GM18517 (cell line): Measurements from ENCODE around the gene LRRC73.

ENCODE experiments used
- ATAC-seq: cut with Tn5 transposase; IDR thresholded peaks from one replicate; pipeline ENCODE4 v1.9.1; 2021; ENCODE audit warnings: mild to moderate bottlenecking, moderate library complexity; ENCODE audit not compliant: unreplicated experiment

Gene LRRC73

GRCh38 chr6:43493833-43494232 lies 16.3 kb downstream of the LRRC73 start:
- no peak for ATAC-seq

DNA sequence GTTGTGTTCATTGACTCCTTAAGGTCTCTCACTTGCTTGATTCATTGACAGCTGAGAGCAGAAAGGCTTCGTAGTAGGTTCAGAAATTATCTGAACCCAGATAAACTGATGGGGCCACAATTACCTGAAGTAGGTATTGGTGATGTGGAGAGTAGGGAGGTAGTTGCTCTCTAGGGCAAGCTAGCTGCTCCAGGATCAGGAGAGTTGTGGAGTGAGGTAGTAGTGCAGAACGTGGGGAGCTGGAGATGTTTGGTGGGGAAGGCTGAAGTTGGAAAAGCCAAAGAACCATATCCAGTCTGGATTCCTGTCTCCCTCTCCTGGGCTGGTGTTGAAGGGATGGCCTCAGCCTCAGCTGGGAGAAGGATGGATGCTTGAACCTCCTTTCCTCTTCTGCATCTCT lies 16.9 kb downstream of the LRRC73 start:
- ATAC-seq: no peak

DNA sequence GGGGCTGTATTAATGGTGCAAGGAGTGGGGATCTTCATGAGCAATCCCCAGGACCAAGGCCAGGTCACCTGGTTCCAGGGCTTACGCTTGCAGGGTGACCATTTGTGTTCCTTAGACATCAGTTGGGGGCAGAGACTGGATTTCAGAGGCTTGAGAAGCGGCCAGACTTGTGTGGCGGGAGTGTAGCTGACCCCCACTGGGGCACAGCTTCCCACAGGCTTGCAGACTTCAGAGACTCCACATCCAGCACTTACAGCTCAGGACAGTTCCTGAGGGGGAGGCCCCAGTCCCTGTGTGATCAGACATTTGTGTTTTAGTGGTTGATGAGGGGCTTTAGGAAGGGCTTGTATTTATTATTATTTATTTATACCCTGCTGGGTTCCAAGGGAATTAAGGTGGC lies 17.5 kb downstream of the LRRC73 start:
- no peak for ATAC-seq

DNA sequence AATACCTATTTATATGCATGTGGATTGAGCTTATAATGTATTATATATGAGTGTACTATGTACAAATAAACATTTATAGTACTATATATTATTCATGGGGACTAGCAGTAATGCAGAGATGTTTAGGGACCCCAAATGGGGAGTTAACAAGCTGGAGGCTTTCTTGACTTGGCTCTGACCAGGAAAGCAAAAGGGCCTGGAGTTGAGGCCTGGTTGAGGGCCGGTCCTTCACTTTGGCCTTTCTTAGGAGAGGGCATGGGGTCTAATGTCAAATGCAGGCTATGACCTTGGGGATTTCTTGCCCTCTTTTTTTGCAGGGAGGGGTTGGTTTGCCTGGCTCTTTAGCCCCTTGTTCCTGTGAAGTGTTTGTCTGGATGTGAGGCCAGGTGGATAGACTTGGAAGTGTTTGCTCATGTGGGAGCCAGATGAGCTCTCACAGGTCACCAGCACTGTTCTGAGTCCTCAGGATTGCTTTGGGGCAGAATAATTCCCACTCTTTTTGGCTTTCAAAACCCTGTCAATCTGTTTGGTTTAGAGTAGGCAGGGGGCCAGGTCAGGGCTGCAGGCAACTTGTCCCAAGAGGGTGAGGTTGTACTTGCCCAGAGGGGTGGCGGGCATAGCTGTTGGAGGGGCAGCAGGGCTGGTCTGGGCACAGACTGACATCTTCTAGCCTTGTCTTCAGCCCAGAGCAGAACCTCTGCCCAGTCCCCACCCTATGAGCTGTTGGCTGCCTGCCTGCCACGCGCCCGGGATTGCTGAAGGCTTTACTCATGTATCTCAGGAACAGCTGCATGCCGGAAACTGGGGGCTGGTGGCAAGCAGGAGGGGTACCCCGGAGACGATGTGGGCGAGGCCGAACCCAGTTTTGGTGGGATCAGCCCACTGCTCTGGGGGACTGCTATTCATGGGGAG lies 18.1 kb downstream of the LRRC73 start:
- no peak for ATAC-seq

GRCh38 chr6:43490523-43490939 lies 19.6 kb downstream of the LRRC73 start:
- ATAC-seq: no peak

- ATAC-seq: no peak
These were observed 20.7 kb downstream of the LRRC73 start for GRCh38 chr6:43489277-43490072.

- ATAC-seq: no peak
These were observed 21.4 kb downstream of the LRRC73 start for GRCh38 chr6:43488667-43489276.

DNA sequence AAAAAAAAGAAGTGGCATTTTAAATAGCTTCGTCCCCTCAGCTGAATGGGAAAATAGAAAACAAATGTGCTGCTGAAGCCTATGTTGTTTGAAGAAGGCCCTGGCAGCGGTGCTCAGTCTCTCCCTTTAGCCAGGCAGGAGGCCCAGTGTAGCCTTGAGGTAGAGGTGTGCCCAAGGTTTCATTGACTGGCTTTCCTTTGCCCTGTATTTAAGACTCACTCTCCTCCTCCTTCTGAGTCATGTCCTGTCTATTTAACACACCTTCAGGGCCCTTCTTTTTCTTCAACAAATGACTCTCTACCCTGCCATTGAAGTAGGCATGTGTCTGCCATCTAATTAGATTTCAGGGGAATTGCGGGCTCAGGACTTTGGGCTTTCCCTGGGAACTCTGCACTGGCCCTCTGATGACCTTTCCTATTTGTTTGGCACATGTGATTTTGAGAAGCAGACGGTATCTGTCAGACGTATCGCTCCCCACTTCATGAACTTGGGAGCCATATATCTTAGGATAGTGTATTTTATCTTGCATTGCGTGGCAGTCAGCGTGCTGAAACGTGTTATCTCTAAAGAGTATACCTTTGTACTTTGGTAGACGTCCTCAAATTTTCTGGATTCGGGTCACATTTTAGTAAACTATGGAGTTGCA lies 28.4 kb downstream of the LRRC73 start:
- no peak for ATAC-seq

GRCh38 chr6:43481075-43481474 lies 29.1 kb downstream of the LRRC73 start:
- no peak for ATAC-seq

GRCh38 chr6:43478008-43478372 lies 32.2 kb downstream of the LRRC73 start:
- no peak for ATAC-seq

DNA sequence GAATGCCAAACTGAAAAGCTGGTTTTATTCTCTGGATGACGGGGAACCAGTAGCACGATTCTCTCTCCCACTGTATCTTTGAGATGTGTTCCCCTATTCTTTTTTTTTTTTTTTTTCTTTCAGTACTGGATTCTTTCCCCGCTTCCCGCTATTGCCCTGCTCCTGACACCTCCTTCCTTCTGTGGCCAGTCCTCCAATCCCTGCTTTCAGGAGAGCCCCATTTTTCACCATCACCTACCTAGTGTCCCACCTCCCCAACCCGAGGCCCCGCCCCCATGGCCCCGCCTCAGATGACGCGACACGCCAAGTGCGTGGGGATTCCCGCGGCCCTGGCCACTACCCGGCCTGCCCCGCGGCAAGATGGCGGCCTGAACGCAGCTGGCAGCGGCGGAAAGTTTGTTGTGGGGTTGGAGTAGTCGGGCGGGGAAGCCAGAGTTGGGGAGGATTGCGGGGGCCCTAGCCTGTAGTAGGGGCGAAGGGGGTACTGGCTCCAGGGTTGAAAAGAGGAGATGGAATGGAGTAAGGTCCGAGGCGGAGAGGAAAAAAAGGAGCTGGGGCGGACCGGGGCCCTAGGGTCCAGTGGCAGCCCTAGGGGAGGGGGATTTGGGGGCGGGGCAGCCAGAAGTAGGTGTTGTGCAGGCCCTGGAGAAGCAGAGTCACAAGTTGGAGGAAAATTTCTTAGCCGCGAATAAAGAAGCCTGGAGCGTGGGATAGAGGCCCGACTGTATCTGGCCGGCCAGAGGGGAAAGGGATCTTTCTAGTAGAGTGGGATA lies 32.7 kb downstream of the LRRC73 start, which contains the start of gene TJAP1:
TJAP1 (plus strand) TSS at position 336 of the 773 bp plus-strand sequence. CDS start 21,432 bp downstream, outside the sequence.
- ATAC-seq: no peak

DNA sequence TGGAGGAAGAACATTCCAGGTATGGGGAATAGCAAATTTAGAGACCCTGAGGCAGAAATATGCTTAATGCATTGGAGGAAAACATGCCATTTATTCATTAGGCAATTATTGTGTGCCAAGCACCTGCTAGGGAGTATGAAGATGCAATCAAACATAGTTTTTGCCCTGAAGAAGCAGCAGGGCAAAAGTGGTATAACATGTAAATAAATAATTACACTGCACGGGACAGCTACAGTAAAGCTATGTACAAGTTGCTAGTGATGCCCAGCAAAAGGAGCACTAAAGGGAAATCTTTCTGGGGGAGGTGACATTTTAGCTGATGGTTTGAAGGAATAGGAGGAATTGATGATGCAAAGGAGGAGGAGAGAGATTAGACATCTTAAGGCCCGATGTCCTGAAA lies 33.4 kb downstream of the LRRC73 start:
- no peak for ATAC-seq

DNA sequence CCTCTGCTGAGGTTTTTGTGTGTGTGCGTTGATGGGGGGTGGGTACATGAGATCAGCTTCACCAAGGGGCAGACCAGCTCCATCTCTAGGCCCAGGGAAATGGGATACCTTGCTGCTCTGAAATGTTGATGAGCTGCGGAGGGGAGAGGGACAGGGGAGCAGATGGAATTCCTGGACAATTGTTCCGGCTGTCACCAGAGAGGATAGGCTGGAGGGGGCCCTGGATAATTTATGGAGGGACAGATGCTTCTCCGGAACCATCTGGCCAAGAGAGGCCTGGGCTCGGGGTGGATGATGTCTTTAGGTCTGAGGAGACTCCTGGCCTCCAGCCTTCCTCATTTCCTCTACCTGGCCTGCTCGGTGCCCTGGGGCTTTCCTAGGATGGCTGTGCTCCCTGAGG lies 34.6 kb downstream of the LRRC73 start:
- ATAC-seq: no peak

DNA sequence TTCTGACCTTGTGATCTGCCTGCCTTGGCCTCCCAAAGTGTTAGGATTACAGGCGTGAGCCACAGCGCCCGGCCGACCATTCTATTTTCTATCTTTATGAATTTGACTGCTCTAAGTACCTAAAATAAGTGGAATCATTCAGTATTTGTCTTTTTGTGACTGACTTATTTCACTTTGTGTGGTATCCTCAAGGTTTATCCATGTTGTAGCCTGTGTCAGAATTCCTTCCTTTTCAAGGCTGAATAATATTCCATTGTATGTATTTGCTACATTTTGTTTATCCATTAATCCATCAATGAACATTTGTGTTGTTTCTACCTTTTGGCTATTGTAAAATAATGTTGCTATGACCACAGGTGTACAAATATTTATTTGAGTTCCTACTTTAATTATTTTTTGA lies 37.6 kb downstream of the LRRC73 start:
- ATAC-seq: no peak

GRCh38 chr6:43471399-43471798 lies 38.7 kb downstream of the LRRC73 start:
- no peak for ATAC-seq

- no peak for ATAC-seq
These were observed 40.2 kb downstream of the LRRC73 start for GRCh38 chr6:43469947-43470346.

- ATAC-seq: no peak
These were observed 41.1 kb downstream of the LRRC73 start for GRCh38 chr6:43468748-43469681.

DNA sequence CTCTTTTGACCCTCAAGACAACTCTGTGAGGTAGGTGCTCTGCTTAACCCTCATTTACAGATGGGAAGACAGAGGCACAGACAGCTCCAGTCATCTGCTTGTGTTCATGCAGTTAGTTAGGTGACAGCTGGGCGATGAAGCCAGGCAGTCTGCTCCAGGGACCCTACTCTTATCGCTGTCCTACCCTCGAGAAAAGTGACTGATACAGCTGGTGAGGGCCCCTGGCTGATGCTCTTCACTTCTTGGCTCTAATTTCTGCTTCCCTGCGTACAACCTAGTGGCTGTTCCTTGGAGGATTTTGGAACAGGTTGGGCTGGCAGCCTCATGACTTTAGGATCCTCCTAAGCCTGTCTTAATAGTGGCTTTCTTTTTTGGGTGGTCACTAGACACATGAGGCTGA lies 41.9 kb downstream of the LRRC73 start:
- ATAC-seq: no peak

- no peak for ATAC-seq
These were observed 42.4 kb downstream of the LRRC73 start for GRCh38 chr6:43467752-43468151.
